HepG2 (cell line): Measurements from ENCODE around the gene HIPK2. TPM values are rescaled to one million over a fixed set of nuclear protein-coding genes. Genes with fewer than 3 reads are reported as not detected.

Source experiments
- MAFK ChIP-seq, 2 experiments: IDR thresholded peaks in 1 of 2; conservative IDR thresholded peaks in 1 of 2; 2 replicates each; pipeline ENCODE4 v1.6.1; 2011; ENCODE audit warnings: improper control_type of control experiment in 2 of 2, low read length in 2 of 2
- RARG ChIP-seq: sonication (generic); formaldehyde crosslinking; IDR thresholded peaks from 2 replicates; pipeline ENCODE4 v1.4.0; 2020; ENCODE audit warnings: low read depth, mild to moderate bottlenecking, missing genetic modification reagents
- TAF1 ChIP-seq: sonication (generic); formaldehyde crosslinking; IDR thresholded peaks from 2 replicates; pipeline ENCODE4 v1.4.0; 2020; ENCODE audit warnings: missing genetic modification reagents
- THAP11 ChIP-seq: IDR thresholded peaks from 2 replicates; pipeline ENCODE4 v1.6.1; 2016; ENCODE audit warnings: missing biosample characterization, missing genetic modification reagents
- ZC3H13 ChIP-seq: sonication (generic); formaldehyde crosslinking; IDR thresholded peaks from 2 replicates; pipeline ENCODE4 v1.8.1; 2023; ENCODE audit warnings: mild to moderate bottlenecking, missing genetic modification reagents, moderate library complexity
- ZNF232 ChIP-seq: sonication (generic); formaldehyde crosslinking; IDR thresholded peaks from 2 replicates; pipeline ENCODE4 v1.4.0; 2020; ENCODE audit warnings: missing genetic modification reagents, borderline replicate concordance
- ZNF367 ChIP-seq: sonication (generic); formaldehyde crosslinking; IDR thresholded peaks from 2 replicates; pipeline ENCODE4 v1.4.0; 2020; ENCODE audit warnings: missing genetic modification reagents, borderline replicate concordance
- ZNF430 ChIP-seq: sonication (generic); formaldehyde crosslinking; IDR thresholded peaks from 2 replicates; pipeline ENCODE4 v1.9.0; 2021; ENCODE audit warnings: mild to moderate bottlenecking, missing genetic modification reagents
- polyA plus RNA-seq, 8 experiments: library from polyadenylated mRNA; depleted of rRNA in 3 of 8; stranded (reverse) in 7 of 8; unstranded in 1 of 8; fragments of >200 nt; fragmentation: Illumina TruSeq in 4 of 8; extraction: Trizol in 4 of 8; gene quantifications; 2 replicates each; pipeline versions ENCODE4 v1.2.1 to v1.2.3, GENCODE V29; 2011 to 2016; ENCODE audit warnings: low read depth in 4 of 8, missing spikeins in 1 of 8, mixed read lengths in 1 of 8; ENCODE audit not compliant: insufficient read depth in 1 of 8
- total RNA-seq, 5 experiments: library from RNA; depleted of rRNA; stranded (reverse); fragments of >200 nt; fragmentation: Illumina TruSeq; extraction: Trizol; gene quantifications; 2 replicates each; pipeline ENCODE4 v1.2.3, GENCODE V29; 2016; ENCODE audit warnings: low read depth in 1 of 5
- TF ChIP-seq, protein P1 (sequence below): sonication (generic); formaldehyde crosslinking; IDR thresholded peaks from 2 replicates; pipeline ENCODE4 v1.4.0; 2020; ENCODE audit warnings: mild to moderate bottlenecking, missing genetic modification reagents
- TF ChIP-seq, protein P2 (sequence below): IDR thresholded peaks from 2 replicates; pipeline ENCODE4 v1.6.1; 2016; ENCODE audit warnings: low read depth, control low read depth
- TF ChIP-seq, protein P3 (sequence below): IDR thresholded peaks from 2 replicates; pipeline ENCODE4 v1.6.1; 2016; ENCODE audit warnings: low read depth, borderline replicate concordance
- TF ChIP-seq, protein P4 (sequence below): sonication (generic); formaldehyde crosslinking; IDR thresholded peaks from 2 replicates; pipeline ENCODE4 v1.5.0; 2020; ENCODE audit warnings: mild to moderate bottlenecking, missing genetic modification reagents
- TF ChIP-seq, protein P5 (sequence below): sonication (generic); formaldehyde crosslinking; IDR thresholded peaks from 2 replicates; pipeline ENCODE4 v1.4.0; 2020; ENCODE audit warnings: mild to moderate bottlenecking, missing genetic modification reagents
- TF ChIP-seq, protein P6 (sequence below): sonication (generic); formaldehyde crosslinking; IDR thresholded peaks from 2 replicates; pipeline ENCODE4 v1.4.0; 2020; ENCODE audit warnings: missing genetic modification reagents

Gene HIPK2
- total and polyA plus RNA-seq, 2 of the 13 experiments (the other 11 are each of a cell fraction or from before 2014, with no cell fraction given): 14.4 to 20.2 TPM

DNA sequence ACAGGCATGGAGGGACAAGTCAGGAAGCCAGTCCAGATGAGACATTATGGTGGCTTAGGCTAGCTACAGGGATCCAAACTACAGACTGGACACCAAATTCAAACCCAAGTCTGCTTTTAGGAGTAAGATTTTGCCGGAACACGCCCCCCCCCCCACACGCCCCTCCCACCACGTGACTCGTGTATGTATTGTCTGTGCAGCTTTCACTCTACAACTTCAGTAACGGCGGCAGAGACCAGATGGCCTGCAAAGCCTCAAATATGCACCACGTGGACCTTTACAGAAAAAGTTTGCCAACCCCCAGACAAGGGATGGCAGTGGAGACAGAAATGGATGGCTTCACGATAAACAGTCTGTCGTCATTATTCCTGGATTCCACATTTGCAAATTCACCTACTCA lies 14.5 kb downstream of the HIPK2 start (continued):
- TF ChIP-seq, protein P1, sequence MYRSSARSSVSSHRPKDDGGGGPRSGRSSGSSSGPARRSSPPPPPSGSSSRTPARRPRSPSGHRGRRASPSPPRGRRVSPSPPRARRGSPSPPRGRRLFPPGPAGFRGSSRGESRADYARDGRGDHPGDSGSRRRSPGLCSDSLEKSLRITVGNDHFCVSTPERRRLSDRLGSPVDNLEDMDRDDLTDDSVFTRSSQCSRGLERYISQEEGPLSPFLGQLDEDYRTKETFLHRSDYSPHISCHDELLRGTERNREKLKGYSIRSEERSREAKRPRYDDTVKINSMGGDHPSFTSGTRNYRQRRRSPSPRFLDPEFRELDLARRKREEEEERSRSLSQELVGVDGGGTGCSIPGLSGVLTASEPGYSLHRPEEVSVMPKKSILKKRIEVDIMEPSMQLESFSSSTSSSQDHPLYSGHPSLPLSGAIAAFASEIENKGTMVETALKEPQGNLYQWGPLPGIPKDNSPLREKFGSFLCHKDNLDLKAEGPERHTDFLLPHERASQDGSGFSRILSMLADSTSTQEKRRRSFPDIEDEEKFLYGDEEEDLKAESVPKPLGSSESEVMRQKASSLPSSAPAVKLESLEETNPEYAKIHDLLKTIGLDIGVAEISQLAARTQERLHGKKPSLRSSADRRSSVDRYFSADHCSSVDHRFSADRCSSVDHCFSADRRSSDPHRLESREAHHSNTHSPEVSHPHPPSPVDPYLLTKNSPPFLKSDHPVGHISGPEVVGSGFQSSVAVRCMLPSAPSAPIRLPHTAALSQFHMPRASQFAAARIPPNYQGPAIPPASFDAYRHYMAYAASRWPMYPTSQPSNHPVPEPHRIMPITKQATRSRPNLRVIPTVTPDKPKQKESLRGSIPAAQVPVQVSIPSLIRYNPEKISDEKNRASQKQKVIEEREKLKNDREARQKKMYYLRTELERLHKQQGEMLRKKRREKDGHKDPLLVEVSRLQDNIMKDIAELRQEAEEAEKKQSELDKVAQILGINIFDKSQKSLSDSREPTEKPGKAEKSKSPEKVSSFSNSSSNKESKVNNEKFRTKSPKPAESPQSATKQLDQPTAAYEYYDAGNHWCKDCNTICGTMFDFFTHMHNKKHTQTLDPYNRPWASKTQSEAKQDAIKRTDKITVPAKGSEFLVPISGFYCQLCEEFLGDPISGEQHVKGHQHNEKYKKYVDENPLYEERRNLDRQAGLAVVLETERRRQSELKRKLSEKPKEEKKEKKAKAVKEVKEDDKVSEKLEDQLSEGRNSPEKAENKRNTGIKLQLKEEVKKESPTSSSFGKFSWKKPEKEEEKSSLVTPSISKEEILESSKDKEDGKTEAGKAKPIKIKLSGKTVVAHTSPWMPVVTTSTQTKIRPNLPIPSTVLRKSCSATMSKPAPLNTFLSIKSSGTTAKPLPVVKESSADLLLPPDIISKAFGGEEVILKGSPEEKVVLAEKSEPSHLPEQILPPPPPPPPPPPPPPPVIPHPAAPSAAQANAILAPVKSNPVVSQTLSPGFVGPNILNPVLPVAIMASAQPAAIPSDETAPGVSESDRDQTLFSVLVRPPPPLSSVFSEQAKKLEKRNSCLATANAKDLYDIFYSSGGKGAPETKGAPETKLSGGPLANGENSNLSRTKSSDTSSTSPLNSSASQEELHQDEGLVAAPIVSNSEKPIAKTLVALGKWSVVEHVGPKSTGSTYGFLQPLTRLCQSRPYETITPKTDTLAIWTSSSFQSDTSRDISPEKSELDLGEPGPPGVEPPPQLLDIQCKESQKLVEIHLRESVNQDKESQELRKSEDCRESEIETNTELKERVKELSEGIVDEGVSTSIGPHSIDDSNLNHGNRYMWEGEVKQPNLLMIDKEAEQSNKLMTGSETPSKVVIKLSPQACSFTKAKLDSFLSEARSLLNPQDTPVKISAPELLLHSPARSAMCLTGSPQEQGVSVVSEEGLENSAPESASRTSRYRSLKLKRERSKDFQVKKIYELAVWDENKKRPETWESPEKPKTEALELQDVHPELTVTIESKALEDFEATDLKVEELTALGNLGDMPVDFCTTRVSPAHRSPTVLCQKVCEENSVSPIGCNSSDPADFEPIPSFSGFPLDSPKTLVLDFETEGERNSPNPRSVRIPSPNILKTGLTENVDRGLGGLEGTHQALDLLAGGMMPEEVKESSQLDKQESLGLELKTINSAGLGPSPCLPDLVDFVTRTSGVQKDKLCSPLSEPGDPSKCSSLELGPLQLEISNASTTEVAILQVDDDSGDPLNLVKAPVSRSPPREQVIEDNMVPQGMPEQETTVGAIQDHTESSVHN (CRISPR knock-in tag): no peak
- no peak for TF ChIP-seq ZC3H13 (CRISPR knock-in tag)
- no peak for TF ChIP-seq ZNF367 (CRISPR knock-in tag)
- no peak for TF ChIP-seq RARG
- TF ChIP-seq MAFK (conservative IDR thresholded peaks at IDR 0.05 in 1 of 2, IDR thresholded peaks at IDR 0.05 in 1 of 2; ENCODE audit: low read length in 2 of 2): no peak
- TF ChIP-seq, protein P2, sequence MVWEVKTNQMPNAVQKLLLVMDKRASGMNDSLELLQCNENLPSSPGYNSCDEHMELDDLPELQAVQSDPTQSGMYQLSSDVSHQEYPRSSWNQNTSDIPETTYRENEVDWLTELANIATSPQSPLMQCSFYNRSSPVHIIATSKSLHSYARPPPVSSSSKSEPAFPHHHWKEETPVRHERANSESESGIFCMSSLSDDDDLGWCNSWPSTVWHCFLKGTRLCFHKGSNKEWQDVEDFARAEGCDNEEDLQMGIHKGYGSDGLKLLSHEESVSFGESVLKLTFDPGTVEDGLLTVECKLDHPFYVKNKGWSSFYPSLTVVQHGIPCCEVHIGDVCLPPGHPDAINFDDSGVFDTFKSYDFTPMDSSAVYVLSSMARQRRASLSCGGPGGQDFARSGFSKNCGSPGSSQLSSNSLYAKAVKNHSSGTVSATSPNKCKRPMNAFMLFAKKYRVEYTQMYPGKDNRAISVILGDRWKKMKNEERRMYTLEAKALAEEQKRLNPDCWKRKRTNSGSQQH: no peak
- TF ChIP-seq, protein P3, sequence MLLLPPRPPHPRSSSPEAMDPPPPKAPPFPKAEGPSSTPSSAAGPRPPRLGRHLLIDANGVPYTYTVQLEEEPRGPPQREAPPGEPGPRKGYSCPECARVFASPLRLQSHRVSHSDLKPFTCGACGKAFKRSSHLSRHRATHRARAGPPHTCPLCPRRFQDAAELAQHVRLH (CRISPR knock-in tag): no peak
- TF ChIP-seq TAF1 (CRISPR knock-in tag): no peak
- TF ChIP-seq, protein P4, sequence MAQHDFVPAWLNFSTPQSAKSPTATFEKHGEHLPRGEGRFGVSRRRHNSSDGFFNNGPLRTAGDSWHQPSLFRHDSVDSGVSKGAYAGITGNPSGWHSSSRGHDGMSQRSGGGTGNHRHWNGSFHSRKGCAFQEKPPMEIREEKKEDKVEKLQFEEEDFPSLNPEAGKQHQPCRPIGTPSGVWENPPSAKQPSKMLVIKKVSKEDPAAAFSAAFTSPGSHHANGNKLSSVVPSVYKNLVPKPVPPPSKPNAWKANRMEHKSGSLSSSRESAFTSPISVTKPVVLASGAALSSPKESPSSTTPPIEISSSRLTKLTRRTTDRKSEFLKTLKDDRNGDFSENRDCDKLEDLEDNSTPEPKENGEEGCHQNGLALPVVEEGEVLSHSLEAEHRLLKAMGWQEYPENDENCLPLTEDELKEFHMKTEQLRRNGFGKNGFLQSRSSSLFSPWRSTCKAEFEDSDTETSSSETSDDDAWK (CRISPR knock-in tag): no peak
- TF ChIP-seq ZNF232 (CRISPR knock-in tag): no peak
- TF ChIP-seq THAP11 (CRISPR knock-in tag): no peak
- TF ChIP-seq ZNF430 (CRISPR knock-in tag): no peak
- TF ChIP-seq, protein P5, sequence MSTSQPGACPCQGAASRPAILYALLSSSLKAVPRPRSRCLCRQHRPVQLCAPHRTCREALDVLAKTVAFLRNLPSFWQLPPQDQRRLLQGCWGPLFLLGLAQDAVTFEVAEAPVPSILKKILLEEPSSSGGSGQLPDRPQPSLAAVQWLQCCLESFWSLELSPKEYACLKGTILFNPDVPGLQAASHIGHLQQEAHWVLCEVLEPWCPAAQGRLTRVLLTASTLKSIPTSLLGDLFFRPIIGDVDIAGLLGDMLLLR (CRISPR knock-in tag): no peak
- TF ChIP-seq, protein P6, sequence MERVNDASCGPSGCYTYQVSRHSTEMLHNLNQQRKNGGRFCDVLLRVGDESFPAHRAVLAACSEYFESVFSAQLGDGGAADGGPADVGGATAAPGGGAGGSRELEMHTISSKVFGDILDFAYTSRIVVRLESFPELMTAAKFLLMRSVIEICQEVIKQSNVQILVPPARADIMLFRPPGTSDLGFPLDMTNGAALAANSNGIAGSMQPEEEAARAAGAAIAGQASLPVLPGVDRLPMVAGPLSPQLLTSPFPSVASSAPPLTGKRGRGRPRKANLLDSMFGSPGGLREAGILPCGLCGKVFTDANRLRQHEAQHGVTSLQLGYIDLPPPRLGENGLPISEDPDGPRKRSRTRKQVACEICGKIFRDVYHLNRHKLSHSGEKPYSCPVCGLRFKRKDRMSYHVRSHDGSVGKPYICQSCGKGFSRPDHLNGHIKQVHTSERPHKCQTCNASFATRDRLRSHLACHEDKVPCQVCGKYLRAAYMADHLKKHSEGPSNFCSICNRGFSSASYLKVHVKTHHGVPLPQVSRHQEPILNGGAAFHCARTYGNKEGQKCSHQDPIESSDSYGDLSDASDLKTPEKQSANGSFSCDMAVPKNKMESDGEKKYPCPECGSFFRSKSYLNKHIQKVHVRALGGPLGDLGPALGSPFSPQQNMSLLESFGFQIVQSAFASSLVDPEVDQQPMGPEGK (CRISPR knock-in tag): no peak
